Duodenal mucosa (tissue), 2 donors: ENCODE data around the gene CDON.

Experiments used
- H3K27ac ChIP-seq: one replicate; pipeline ENCODE4 v1.7.0; 2013; ENCODE audit warnings: low read depth, low read length
- H3K27me3 ChIP-seq, 2 donors: one replicate each; pipeline ENCODE4 v1.7.0; 2013; ENCODE audit warnings: low read length in 2 of 2, control low read depth in 1 of 2; ENCODE audit not compliant: insufficient read depth in 2 of 2, control insufficient read depth in 1 of 2
- H3K36me3 ChIP-seq, 2 donors: one replicate each; pipeline ENCODE4 v1.7.0; 2013; ENCODE audit warnings: low read length in 2 of 2, control low read depth in 1 of 2; ENCODE audit not compliant: insufficient read depth in 2 of 2, control insufficient read depth in 1 of 2
- H3K4me1 ChIP-seq, 2 donors: one replicate each; pipeline ENCODE4 v1.7.0; 2013; ENCODE audit warnings: low read length in 2 of 2, control low read depth in 1 of 2; ENCODE audit not compliant: insufficient read depth in 2 of 2, control insufficient read depth in 1 of 2
- H3K4me3 ChIP-seq, 2 donors: one replicate each; pipeline ENCODE4 v1.7.0; 2013; ENCODE audit warnings: low read length in 2 of 2, low read depth in 1 of 2
- H3K9ac ChIP-seq, 2 donors: one replicate each; pipeline ENCODE4 v1.7.0; 2013; ENCODE audit warnings: low read length in 2 of 2, low read depth in 1 of 2
- H3K9me3 ChIP-seq, 2 donors: one replicate each; pipeline ENCODE4 v1.7.0; 2013; ENCODE audit warnings: low read length in 2 of 2, control low read depth in 1 of 2; ENCODE audit not compliant: control insufficient read depth in 1 of 2

Gene CDON

GRCh38 chr11:126060757-126061171, 1.9 kb downstream of the CDON start:
- H3K4me3 ChIP-seq = no peak overlapping the region
- no peak overlapping the region for H3K27ac ChIP-seq
- H3K4me1 ChIP-seq = peaks cover 6 to 11% of the 10 kb centered on the region in 2 donors

GRCh38 chr11:126059238-126059781, 3.4 kb downstream of the CDON start:
- no peak overlapping the region for H3K4me3 ChIP-seq
- H3K27ac ChIP-seq = no peak overlapping the region
- H3K27me3 ChIP-seq = peaks cover 2 to 18% of the 10 kb centered on the region in 2 donors
- H3K9ac ChIP-seq = no peak overlapping the region
- peaks cover 6 to 11% of the 10 kb centered on the region in 2 donors for H3K4me1 ChIP-seq
- H3K9me3 ChIP-seq = no peaks in the 10 kb centered on the region
- H3K36me3 ChIP-seq = no peaks in the 10 kb centered on the region

More at GRCh38 chr11:126060757-126061171, 1.9 kb downstream of the CDON start:
- Histone ChIP-seq H3K9ac (no peak overlapping the region), H3K9me3 (no peaks in the 10 kb centered on the region), H3K36me3 (no peaks in the 10 kb centered on the region), H3K27me3 (peaks cover 2 to 18% of the 10 kb centered on the region in 2 donors)

- Histone ChIP-seq H3K27me3 (peaks cover 2 to 18% of the 10 kb centered on the region in 2 donors), H3K9me3 (no peaks in the 10 kb centered on the region), H3K27ac (no peak overlapping the region), H3K9ac (no peak overlapping the region), H3K4me3 (no peak overlapping the region), H3K4me1 (peaks cover 4 to 5% of the 10 kb centered on the region in 2 donors), H3K36me3 (no peaks in the 10 kb centered on the region)
Observed at GRCh38 chr11:126058105-126058874, 4.4 kb downstream of the CDON start.

GRCh38 chr11:126054882-126055281, 7.8 kb downstream of the CDON start:
- Histone ChIP-seq H3K4me3 (no peak overlapping the region), H3K4me1 (peaks cover 0 to 7% of the 10 kb centered on the region in 2 donors), H3K9ac (no peak overlapping the region), H3K36me3 (no peaks in the 10 kb centered on the region), H3K27me3 (peaks cover 0 to 12% of the 10 kb centered on the region in 2 donors), H3K27ac (no peak overlapping the region), H3K9me3 (no peaks in the 10 kb centered on the region)

GRCh38 chr11:126054408-126054807, 8.3 kb downstream of the CDON start:
- Histone ChIP-seq H3K9me3 (no peaks in the 10 kb centered on the region), H3K36me3 (no peaks in the 10 kb centered on the region), H3K4me3 (no peak overlapping the region), H3K27ac (no peak overlapping the region), H3K27me3 (peaks cover 0 to 12% of the 10 kb centered on the region in 2 donors), H3K4me1 (peaks cover 0 to 7% of the 10 kb centered on the region in 2 donors), H3K9ac (no peak overlapping the region)

GRCh38 chr11:126053415-126054286, 9.0 kb downstream of the CDON start:
- H3K9me3 ChIP-seq = no peaks in the 10 kb centered on the region
- peaks cover 0 to 11% of the 10 kb centered on the region in 2 donors for H3K4me1 ChIP-seq
- no peak overlapping the region for H3K9ac ChIP-seq
- H3K27ac ChIP-seq = no peak overlapping the region
- H3K36me3 ChIP-seq = no peaks in the 10 kb centered on the region
- H3K4me3 ChIP-seq = no peak overlapping the region
- H3K27me3 ChIP-seq = peaks cover 0 to 12% of the 10 kb centered on the region in 2 donors

- no peak overlapping the region for H3K27ac ChIP-seq
Observed at GRCh38 chr11:126051117-126051516, 11.5 kb downstream of the CDON start.

GRCh38 chr11:126049159-126049558, 13.5 kb downstream of the CDON start:
- Histone ChIP-seq H3K27me3 (no peaks in the 10 kb centered on the region), H3K4me1 (peaks cover 0 to 14% of the 10 kb centered on the region in 2 donors), H3K27ac (no peak overlapping the region), H3K4me3 (no peak overlapping the region), H3K9ac (no peak overlapping the region), H3K36me3 (no peaks in the 10 kb centered on the region), H3K9me3 (no peaks in the 10 kb centered on the region)

More at GRCh38 chr11:126051117-126051516, 11.5 kb downstream of the CDON start:
- no peaks in the 10 kb centered on the region for H3K9me3 ChIP-seq
- H3K27me3 ChIP-seq = no peaks in the 10 kb centered on the region
- peaks cover 0 to 14% of the 10 kb centered on the region in 2 donors for H3K4me1 ChIP-seq
- no peak overlapping the region for H3K9ac ChIP-seq
- H3K36me3 ChIP-seq = no peaks in the 10 kb centered on the region
- no peak overlapping the region for H3K4me3 ChIP-seq

GRCh38 chr11:126048197-126048596, 14.5 kb downstream of the CDON start:
- Histone ChIP-seq H3K36me3 (no peaks in the 10 kb centered on the region), H3K27ac (no peak overlapping the region), H3K9me3 (no peaks in the 10 kb centered on the region), H3K4me1 (peaks cover 0 to 14% of the 10 kb centered on the region in 2 donors), H3K4me3 (no peak overlapping the region), H3K9ac (no peak overlapping the region), H3K27me3 (no peaks in the 10 kb centered on the region)
